Measurements from ENCODE around the gene TINAGL1. TPM values are rescaled to one million over a fixed set of nuclear protein-coding genes. Genes with fewer than 3 reads are reported as not detected.

TINAGL1 gene
- total and polyA plus RNA-seq, 9 donors, result 27.1 to 57.3 (median 31.4) TPM

DNA sequence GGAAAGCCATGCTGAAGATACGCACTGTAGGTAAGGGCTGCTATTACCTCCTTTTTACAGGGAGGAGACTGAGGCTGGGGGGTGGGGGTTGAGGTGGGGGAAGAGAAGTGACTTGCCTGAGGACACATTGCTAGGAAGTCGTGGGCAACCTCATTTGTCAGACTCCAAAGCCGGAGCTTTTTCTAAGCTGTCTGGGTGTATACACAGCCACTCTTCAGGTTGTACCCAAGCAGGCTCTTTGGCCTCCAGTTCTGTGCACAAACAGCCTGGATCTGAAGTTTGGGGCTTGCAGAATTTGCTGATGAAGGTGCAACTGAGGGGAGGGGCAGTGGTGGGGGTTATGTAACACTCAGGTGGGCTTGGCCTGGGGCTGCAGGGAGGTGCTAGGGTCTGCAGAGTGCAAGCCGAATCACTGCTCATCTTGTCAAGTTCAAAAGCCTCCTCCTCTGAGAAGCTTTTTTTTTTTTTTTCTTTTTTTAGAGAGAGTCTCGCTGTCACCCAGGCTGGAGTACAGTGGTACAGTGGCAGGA is 16.9 kb downstream of the TINAGL1 start:
- H3K27ac ChIP-seq, result no peak overlapping the region
- TF ChIP-seq EP300 (IDR thresholded peaks at IDR 0.05) (no peak), POLR2A (IDR thresholded peaks at IDR 0.05) (no peak)
- TF ChIP-seq, protein P1, sequence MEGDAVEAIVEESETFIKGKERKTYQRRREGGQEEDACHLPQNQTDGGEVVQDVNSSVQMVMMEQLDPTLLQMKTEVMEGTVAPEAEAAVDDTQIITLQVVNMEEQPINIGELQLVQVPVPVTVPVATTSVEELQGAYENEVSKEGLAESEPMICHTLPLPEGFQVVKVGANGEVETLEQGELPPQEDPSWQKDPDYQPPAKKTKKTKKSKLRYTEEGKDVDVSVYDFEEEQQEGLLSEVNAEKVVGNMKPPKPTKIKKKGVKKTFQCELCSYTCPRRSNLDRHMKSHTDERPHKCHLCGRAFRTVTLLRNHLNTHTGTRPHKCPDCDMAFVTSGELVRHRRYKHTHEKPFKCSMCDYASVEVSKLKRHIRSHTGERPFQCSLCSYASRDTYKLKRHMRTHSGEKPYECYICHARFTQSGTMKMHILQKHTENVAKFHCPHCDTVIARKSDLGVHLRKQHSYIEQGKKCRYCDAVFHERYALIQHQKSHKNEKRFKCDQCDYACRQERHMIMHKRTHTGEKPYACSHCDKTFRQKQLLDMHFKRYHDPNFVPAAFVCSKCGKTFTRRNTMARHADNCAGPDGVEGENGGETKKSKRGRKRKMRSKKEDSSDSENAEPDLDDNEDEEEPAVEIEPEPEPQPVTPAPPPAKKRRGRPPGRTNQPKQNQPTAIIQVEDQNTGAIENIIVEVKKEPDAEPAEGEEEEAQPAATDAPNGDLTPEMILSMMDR (IDR thresholded peaks at IDR 0.05), result no peak
- no peak overlapping the region for H3K4me3 ChIP-seq
- H3K36me3 ChIP-seq, result no peaks in the 10 kb centered on the region
- intact Hi-C loops (cut with DNase I), result loop anchor here in 2 of 4 donors (1.0 to 2.0 kb wide), 2 partner anchors 28 to 29 kb away; no protein-coding TSS in a partner anchor
- peaks cover 3% of the 10 kb centered on the region for H3K4me1 ChIP-seq (ENCODE audit: insufficient read depth)
- no peaks in the 10 kb centered on the region for H3K9me3 ChIP-seq
- no peaks in the 10 kb centered on the region for H3K27me3 ChIP-seq
- no peak for DNase-seq
- WGBS, 3 donors, result 86 to 93% (median 91%) methylated on average over 5 of the region's 5 CpGs

DNA sequence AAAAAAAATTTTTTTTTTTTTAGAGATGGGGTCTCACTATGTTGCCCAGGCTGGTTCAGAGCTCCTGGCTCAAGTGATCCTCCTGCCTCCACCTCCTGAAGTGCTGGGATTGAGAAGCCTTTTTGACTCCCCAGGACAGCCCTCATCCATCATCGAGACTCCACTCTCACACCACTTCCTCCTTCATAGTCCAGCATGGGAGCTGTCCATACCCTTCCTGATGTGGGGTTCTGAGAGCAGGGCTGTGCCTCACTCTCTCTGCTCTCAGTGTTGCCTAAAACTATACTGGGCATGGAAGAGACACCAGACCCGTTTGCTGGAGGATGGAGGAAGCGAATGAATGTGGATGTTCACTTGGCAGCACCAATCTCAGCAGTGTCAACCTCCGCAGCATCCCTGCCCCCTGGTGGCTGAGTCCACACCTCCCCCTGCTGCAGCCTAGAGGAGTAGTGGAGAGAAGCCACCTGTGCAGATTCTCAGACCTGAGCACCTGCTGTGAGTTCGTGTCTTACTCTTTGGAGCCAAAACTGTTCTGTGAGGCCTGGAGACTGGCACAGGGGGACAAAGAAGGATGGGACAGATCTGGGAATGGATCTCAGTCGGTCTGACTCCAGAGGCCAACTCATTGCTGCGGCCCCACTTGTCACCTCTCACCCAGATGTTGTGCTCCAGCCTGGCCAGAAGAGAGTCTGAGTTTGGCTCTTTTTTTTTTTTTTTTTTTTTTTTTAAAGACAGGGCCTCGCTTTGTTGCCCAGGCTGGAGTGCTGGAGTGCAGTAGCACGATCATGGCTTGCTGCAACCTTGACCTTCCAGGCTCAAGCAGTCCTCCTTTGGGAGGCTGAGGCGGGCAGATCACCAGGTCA is 17.7 kb downstream of the TINAGL1 start:
- H3K36me3 ChIP-seq, result no peaks in the 10 kb centered on the region

DNA sequence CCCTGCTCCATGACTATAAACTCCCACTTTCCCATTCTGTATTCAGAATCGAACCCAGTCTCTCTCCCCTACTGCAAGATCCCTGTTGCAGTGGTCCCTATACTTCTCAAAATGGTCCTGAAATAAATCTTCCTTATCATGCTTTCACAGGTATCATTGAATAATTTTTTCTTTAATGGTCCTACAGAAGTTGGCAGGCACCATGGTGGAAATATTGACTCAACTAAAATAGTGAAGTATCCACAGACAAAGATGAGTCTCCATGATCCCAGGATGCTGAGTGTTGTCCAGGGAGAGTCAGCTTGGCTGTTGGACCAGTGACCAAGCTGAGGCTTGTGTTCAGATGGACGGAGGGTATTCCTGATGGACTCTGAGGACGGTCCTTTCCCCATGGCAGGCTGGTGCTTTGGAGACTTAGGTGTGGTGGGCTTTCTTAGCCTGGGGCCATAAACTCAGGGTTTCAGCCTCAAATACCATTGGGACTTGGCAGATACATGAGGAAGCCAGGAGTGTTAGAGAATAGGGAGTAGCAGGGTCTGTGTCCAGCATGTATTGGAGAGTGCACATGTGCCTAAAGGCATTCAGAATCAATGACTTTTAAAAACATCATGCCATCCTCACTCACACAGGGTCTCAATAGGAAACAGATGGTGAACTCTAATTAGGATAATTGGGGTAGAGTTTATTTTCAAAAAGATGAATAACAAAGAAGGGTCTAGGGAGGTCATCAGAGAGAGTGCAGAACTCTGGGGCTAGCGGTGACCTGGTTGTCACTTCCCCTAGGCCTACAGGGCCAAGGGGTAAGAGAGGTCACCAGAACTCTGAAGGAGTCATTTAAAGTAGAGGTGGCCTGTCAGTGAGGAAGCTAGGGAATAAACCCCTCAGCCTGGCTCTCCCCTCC is 19.8 kb downstream of the TINAGL1 start:
- H3K27ac ChIP-seq, result no peak overlapping the region
- H3K4me3 ChIP-seq, result no peak overlapping the region
- no peaks in the 10 kb centered on the region for H3K4me1 ChIP-seq (ENCODE audit: insufficient read depth)
- 95 to 96% (median 95%) methylated on average over 4 of the region's 4 CpGs for WGBS, 3 donors
- no peaks in the 10 kb centered on the region for H3K36me3 ChIP-seq
- H3K9me3 ChIP-seq, result no peaks in the 10 kb centered on the region
- DNase-seq, result no peak
- no peaks in the 10 kb centered on the region for H3K27me3 ChIP-seq
- intact Hi-C loops (cut with DNase I), result loop anchor here in 2 of 4 donors (2.0 to 5.0 kb wide), 2 partner anchors 31 to 34 kb away; no protein-coding TSS in a partner anchor
- TF ChIP-seq EP300 (IDR thresholded peaks at IDR 0.05), result no peak
- no peak for TF ChIP-seq POLR2A (IDR thresholded peaks at IDR 0.05)
- TF ChIP-seq, protein P1 (IDR thresholded peaks at IDR 0.05), result no peak

More for the DNA sequence above, 17.7 kb downstream of the TINAGL1 start:
- TF ChIP-seq EP300 (IDR thresholded peaks at IDR 0.05) (no peak), POLR2A (IDR thresholded peaks at IDR 0.05) (no peak)
- TF ChIP-seq, protein P1 (IDR thresholded peaks at IDR 0.05), result peak; percentile 70 to 86 (median 78)
- no peaks in the 10 kb centered on the region for H3K4me1 ChIP-seq (ENCODE audit: insufficient read depth)
- H3K9me3 ChIP-seq, result no peaks in the 10 kb centered on the region
- H3K27me3 ChIP-seq, result no peaks in the 10 kb centered on the region
- intact Hi-C loops (cut with DNase I), result loop anchor here in 3 of 4 donors (1.0 to 2.0 kb wide), 2 partner anchors 29 to 30 kb away; no protein-coding TSS in a partner anchor
- H3K4me3 ChIP-seq, result no peak overlapping the region
- DNase-seq, result peak; percentile 83 to 92 (median 86)
- no peak overlapping the region for H3K27ac ChIP-seq
- WGBS, 3 donors, result 38 to 50% (median 40%) methylated on average over 10 of the region's 10 CpGs

DNA sequence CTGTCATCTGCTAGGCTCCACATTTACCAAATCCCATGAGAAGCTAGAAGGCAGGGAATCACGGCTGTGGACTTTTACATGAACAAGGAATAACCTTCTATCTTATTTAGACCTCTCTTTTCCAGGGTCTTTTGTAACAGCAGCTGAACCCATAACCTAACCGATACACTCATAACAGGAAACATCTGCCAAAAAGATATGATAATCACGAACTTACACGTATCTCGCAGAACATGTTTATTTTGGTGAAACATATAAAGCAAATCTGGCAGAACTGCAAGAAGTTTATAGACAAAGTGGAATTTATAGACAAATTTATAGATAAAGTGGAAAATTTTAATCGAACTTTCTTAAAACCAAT is 20.4 kb downstream of the TINAGL1 start:
- no peaks in the 10 kb centered on the region for H3K9me3 ChIP-seq
- no peaks in the 10 kb centered on the region for H3K4me1 ChIP-seq (ENCODE audit: insufficient read depth)
- intact Hi-C loops (cut with DNase I), result loop anchor here in 1 of 4 donors (5.0 kb wide), 1 partner anchor 34 kb away; no protein-coding TSS in a partner anchor
- no peaks in the 10 kb centered on the region for H3K27me3 ChIP-seq
- TF ChIP-seq POLR2A (IDR thresholded peaks at IDR 0.05) (no peak), EP300 (IDR thresholded peaks at IDR 0.05) (no peak)
- TF ChIP-seq, protein P1 (IDR thresholded peaks at IDR 0.05), result no peak
- 32 to 48% (median 40%) methylated on average over 6 of the region's 6 CpGs for WGBS, 3 donors
- H3K27ac ChIP-seq, result no peak overlapping the region
- no peak overlapping the region for H3K4me3 ChIP-seq
- no peaks in the 10 kb centered on the region for H3K36me3 ChIP-seq
- DNase-seq, result no peak

Measured in ovary (tissue), 9 donors.